Central memory CD4-positive, alpha-beta T cell (primary cell): Measurements from ENCODE around the gene DEXI.
"Not testable (repeated sequence)": the region's sequence is repeated elsewhere in the genome, so short reads cannot be mapped to it uniquely, and the experiment has no call there.

Source experiments
- DNase-seq: peaks from one replicate; pipeline ENCODE4 v3.0.0; 2022

Gene DEXI

GRCh38 chr16:10926094-10926493 lies 16.2 kb downstream of the DEXI start:
- no peak for DNase-seq

- not testable (repeated sequence) for DNase-seq
Measured at GRCh38 chr16:10925285-10925684, 17.0 kb downstream of the DEXI start.

GRCh38 chr16:10923650-10924214 lies 18.5 kb downstream of the DEXI start:
- DNase-seq = no peak

- no peak for DNase-seq
Measured at GRCh38 chr16:10923146-10923649, 19.1 kb downstream of the DEXI start.

- no peak for DNase-seq
Measured at GRCh38 chr16:10922328-10923145, 19.7 kb downstream of the DEXI start.

GRCh38 chr16:10921536-10922327 lies 20.5 kb downstream of the DEXI start:
- DNase-seq = no peak

GRCh38 chr16:10920726-10921427 lies 21.4 kb downstream of the DEXI start:
- DNase-seq = no peak

GRCh38 chr16:10919003-10919351 lies 23.3 kb downstream of the DEXI start:
- DNase-seq = no peak

- DNase-seq = peak; percentile 49
Measured at GRCh38 chr16:10918294-10919002, 23.8 kb downstream of the DEXI start.

- no peak for DNase-seq
Measured at GRCh38 chr16:10916534-10916933, 25.7 kb downstream of the DEXI start.

GRCh38 chr16:10911267-10911666 lies 31.0 kb downstream of the DEXI start:
- no peak for DNase-seq

GRCh38 chr16:10907757-10908045 lies 34.6 kb downstream of the DEXI start:
- no peak for DNase-seq

- no peak for DNase-seq
Measured at GRCh38 chr16:10906914-10907756, 35.1 kb downstream of the DEXI start.

GRCh38 chr16:10906482-10906881 lies 35.8 kb downstream of the DEXI start:
- no peak for DNase-seq

- no peak for DNase-seq
Measured at GRCh38 chr16:10902999-10903398, 39.3 kb downstream of the DEXI start.

- no peak for DNase-seq
Measured at GRCh38 chr16:10897134-10897533, 45.1 kb downstream of the DEXI start.

- no peak for DNase-seq
Measured at GRCh38 chr16:10896723-10897122, 45.5 kb downstream of the DEXI start.

GRCh38 chr16:10896165-10896564 lies 46.1 kb downstream of the DEXI start:
- DNase-seq = no peak

GRCh38 chr16:10895053-10895946 lies 47.0 kb downstream of the DEXI start:
- no peak for DNase-seq

- no peak for DNase-seq
Measured at GRCh38 chr16:10892782-10893318, 49.4 kb downstream of the DEXI start.
